ENCODE data around the gene DNAAF8.

- TF ChIP-seq CTCF (IDR thresholded peaks at IDR 0.05) (no peak), POLR2A (IDR thresholded peaks at IDR 0.05) (no peak)
Observed at GRCh38 chr16:4744555-4745273, 10.4 kb downstream of the DNAAF8 start.
